HG02943 (cell line): ENCODE measurements around the gene TBC1D5.
"Not testable (repeated sequence)": the region's sequence is repeated elsewhere in the genome, so short reads cannot be mapped to it uniquely, and the experiment has no call there.

ENCODE experiments used
- ATAC-seq: cut with Tn5 transposase; IDR thresholded peaks from one replicate; pipeline ENCODE4 v1.9.1; 2021; ENCODE audit warnings: mild to moderate bottlenecking, low read depth, moderate library complexity; ENCODE audit not compliant: unreplicated experiment

TBC1D5 gene

DNA sequence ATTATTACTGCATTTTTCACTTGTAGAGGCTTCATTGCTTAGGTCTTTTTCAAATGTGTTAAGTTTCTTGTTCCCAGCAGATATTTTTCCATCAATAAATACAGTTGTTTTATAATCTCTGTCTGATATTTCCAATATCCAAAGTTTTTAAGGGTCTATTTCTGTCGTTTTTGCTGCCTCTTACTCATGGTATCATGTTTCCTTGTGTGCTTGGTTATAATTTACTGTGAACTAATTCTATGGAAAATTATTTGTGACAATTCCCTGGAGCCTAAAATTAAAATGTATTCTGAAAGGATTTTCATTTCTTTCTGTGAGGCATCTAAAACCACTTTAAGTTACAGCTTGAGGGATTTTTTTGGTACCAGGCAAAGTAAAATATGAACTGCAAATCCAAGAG, 17.5 kb downstream of the TBC1D5 start:
- ATAC-seq = no peak

GRCh38 chr3:17724122-17724521, 18.3 kb downstream of the TBC1D5 start:
- ATAC-seq = no peak

DNA sequence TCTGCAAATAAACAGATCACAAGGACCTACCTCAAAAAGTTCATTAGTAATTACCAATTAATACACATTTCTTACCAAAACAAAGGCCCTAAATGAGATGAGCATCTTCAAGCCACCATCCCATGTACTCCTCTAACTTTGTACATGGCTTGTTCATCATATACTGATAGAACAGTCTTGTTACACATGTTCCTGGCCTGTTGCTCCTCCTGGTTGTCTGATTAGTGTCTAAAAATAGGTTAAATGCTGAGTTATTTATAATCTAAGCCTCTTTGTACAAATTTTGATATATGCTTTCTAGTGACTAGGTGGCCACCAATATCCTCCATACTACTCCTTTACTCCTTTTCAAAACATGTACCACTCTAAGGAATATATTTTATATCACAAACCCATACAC, 25.0 kb downstream of the TBC1D5 start:
- ATAC-seq = no peak

GRCh38 chr3:17714473-17714872, 28.0 kb downstream of the TBC1D5 start:
- no peak for ATAC-seq

- ATAC-seq = no peak
These were observed 33.1 kb downstream of the TBC1D5 start for GRCh38 chr3:17709236-17709810.

DNA sequence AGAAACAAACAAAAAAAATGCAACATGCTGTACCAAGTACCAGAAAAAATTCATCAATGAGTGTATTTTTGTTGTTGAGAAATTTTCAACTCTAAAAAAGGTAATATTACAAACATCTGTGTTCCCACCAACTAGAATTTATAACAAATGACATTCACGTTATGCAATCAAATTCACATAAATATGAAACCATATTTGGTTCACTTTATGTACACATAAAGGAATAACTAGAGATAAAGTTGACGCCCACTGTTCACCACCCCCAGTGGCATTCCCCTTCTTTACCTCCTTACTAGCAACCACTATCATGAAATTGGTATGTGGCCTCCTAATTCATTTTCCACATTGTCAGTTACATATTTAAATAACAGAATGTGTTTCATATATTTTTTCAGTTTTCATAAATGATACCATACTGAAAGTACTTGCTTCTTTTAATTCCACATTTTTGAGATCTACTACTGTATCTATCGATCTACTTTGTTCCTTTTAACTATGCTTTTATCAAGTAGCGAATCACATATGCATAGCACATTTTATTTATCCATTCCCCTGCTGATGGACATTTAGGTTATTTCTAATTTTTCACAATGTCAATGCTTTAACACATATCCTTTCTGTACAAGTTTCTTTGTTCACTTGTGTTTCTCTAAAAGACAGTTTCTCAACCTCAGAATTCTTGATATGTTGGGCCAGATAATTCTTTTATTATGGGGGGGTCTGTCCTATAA, 34.5 kb downstream of the TBC1D5 start:
- no peak for ATAC-seq

- not testable (repeated sequence) for ATAC-seq
These were observed 36.4 kb downstream of the TBC1D5 start for GRCh38 chr3:17705991-17706390.

GRCh38 chr3:17699815-17700214, 42.6 kb downstream of the TBC1D5 start:
- not testable (repeated sequence) for ATAC-seq

DNA sequence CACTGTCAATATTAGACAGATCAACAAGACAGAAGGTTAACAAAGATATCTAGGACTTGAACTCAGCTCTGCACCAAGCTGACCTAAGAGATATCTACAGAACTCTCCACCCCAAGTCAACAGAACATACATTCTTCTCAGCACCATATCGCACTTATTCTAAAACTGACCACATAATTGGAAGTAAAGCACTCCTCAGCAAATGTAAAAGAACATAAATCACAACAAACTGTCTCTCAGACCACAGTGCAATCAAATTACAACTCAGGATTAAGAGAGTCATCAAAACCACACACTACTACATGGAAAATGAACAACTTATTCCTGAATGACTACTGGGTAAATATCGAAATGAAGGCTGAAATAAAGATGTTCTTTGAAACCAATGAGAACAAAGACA, 46.8 kb downstream of the TBC1D5 start:
- ATAC-seq = not testable (repeated sequence)

- not testable (repeated sequence) for ATAC-seq
These were observed 48.8 kb downstream of the TBC1D5 start for GRCh38 chr3:17693670-17693999.

GRCh38 chr3:17692846-17693669, 49.4 kb downstream of the TBC1D5 start:
- ATAC-seq = not testable (repeated sequence)

GRCh38 chr3:17687566-17687965, 54.9 kb downstream of the TBC1D5 start:
- no peak for ATAC-seq

- no peak for ATAC-seq
These were observed 55.8 kb downstream of the TBC1D5 start for GRCh38 chr3:17686613-17687012.

DNA sequence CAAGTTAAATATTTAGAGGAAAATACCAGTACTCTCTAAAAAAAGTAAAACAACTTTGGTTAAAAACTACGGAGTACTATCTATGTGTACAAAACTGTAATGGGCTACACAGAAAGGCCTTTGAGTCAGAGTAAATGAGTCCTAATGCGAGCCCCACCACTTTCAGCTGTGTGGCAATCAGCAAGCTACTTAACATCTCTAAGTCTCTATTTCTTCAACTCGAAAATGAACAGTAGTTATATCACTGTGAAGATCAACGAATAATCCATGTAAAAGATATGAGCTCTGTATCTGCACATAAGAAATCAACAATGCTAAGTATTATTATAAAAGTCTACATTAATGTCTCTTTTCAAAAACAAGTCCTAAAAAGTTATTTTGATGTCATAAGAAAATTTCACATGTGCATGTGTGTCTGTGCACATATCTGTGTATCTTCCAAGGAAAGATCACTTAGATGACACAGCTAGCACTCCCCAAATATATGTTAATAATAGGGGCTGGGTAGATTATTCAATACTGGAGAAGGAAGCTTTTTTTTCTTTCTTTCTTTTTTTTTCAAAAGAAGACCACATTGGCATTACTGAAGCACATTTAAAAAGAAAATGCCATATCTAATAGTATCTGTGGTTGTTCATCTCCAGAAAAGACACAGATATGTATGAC, 58.8 kb downstream of the TBC1D5 start:
- ATAC-seq = no peak

DNA sequence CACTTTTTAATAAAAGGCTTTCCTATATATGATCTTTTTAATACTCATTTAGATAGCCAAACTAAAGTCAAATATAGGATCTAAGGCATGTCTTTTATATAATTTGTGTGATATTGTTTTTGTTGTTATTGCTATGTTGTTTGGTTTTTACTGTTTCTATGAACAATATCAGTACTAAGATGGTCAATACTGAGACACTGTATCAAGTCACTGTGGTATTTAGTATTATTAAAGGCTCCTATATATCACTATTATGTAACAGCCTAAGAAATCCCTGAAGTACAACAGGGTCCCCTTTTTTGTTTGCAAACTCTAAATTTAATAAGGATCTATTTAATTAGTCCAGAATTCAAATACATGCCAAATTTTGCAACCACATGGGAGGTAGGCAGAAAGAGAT, 61.9 kb downstream of the TBC1D5 start:
- no peak for ATAC-seq

DNA sequence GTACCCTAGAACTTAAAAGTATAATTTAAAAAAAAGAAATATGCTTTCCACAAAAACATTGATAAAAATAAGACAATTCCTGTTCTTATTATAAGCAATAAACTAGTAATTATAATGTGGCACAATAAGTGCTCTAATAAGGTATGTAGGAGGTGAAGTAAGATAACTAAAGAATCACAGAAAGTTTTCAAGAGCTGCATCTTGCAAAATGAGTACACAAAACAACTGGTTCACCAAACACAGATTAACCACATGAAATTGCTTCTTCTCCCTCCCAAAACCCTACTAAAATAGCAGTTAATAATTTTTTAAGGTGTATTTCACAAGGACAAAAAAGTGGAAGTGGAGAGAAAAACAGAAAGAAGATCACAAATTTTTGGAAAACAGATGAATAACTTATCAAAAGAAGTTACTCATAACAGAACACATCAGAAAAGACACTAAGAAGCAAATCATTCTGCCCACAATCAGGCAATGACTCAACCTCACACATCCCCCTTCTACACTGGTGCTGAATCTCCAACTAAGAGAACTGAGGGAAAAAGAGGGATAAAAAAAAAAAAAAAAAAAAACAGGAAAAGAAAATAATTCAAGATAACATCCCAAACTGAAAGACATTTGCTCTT, 64.2 kb downstream of the TBC1D5 start:
- ATAC-seq = no peak

DNA sequence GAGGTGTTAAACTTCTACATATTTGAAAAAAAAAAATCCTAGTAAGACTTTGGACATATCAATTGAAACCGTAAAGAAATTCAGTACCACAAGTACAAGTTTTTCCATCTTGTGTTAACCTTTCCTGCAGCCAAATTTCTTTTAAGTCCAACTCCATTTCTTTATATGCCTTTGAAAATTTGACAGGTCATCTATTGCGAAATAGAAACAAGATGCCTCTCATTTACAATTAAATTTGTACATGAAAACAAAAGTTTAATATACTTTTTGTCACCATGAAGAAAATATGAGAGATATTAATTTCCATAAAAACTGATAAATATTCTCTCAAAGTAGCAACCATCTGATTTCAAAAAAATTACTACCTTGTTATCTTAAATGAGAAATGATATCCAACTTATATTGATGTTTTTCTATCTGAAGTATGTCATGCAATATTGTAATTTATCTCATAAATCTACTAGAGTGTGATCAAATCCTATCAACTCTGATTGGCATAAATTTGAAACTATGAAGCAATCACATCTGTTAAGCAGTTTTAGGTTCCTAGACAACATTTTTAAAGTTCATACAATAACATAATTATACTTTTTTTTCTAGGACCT, 68.2 kb downstream of the TBC1D5 start:
- no peak for ATAC-seq

DNA sequence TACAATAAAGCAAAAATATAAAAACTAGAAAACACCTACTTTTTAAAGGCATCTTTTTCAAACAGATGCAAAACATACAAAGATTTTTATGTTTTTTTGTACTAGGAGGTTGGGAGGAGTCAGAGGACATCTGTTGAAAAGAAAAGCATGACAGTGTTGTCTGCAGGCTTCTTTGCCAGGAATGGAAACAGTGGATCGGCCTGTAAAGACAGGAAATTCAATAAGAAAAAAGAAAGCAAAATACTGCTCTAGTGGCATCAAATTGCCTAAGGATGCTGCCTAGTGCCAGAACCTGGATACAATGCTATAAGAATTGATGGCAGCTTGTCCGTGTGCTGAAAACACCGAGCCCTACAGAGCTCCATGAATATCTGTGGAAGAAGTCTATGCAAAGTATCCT, 69.9 kb downstream of the TBC1D5 start:
- no peak for ATAC-seq

DNA sequence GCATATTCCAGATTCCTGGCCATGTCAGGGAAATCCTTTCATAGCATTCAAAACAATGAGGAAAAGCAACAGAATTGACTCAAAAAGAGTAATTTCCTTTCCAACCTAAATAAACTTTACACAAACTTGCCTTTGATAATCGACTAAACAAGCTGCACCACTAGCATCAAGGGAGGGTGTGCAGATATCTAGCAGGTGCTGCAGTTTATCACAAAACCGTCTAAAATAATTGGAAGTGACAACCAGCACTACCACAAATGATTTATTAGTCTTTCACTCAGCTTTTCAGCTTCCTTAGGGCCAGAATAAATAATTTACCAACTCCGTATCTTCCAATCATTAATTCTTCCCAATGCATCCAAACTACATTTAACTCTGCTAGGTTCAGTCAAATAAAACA, 71.7 kb downstream of the TBC1D5 start:
- ATAC-seq = no peak

GRCh38 chr3:17664923-17665322, 77.5 kb downstream of the TBC1D5 start:
- ATAC-seq = no peak
